Activated CD4-positive, alpha-beta T cell treated with anti-CD3 and anti-CD28 coated beads, Interleukin-2, amount 50 U/mL, for 48 hours (primary cell): ENCODE data around the gene LZTS3.
"Not testable (repeated sequence)": the region's sequence is repeated elsewhere in the genome, so short reads cannot be mapped to it uniquely, and the experiment has no call there.

Source experiments
- DNase-seq, 2 experiments: peaks; one replicate each; pipeline ENCODE4 v3.0.0-alpha.2; 2020

The LZTS3 gene

GRCh38 chr20:3172933-3173609, at the start of gene LZTS3:
Gene LZTS3, minus strand, starts transcription at chr20:3173549. Its CDS starts 6,386 bp downstream, at chr20:3167163.
- peak; percentile 76 for DNase-seq

GRCh38 chr20:3221398-3222226, 48.3 kb upstream of the LZTS3 start:
- no peak for DNase-seq

GRCh38 chr20:3218307-3218988, 45.1 kb upstream of the LZTS3 start:
- peak; percentile 83 to 85 for DNase-seq

- not testable (repeated sequence) for DNase-seq
Measured at GRCh38 chr20:3215359-3215917, 42.1 kb upstream of the LZTS3 start.

- DNase-seq: no peak
Measured at GRCh38 chr20:3213226-3213625, 39.9 kb upstream of the LZTS3 start.

- no peak for DNase-seq
Measured at GRCh38 chr20:3210346-3210745, 37.0 kb upstream of the LZTS3 start.

- no peak for DNase-seq
Measured at GRCh38 chr20:3209946-3210317, 36.6 kb upstream of the LZTS3 start.

GRCh38 chr20:3209257-3209945, 36.1 kb upstream of the LZTS3 start, which contains the start of gene ITPA:
Gene ITPA, plus strand, starts transcription at chr20:3209498. Its CDS starts 54 bp downstream, at chr20:3209552.
- DNase-seq: peak; percentile 63 to 77

GRCh38 chr20:3208786-3209256, 35.5 kb upstream of the LZTS3 start:
- DNase-seq: no peak

- peak; percentile 95 to 97 for DNase-seq
Measured at GRCh38 chr20:3204124-3204794, 30.9 kb upstream of the LZTS3 start, which contains the start of gene DDRGK1. Gene DDRGK1, minus strand, starts transcription at chr20:3204682. Its CDS starts 55 bp downstream, at chr20:3204627.

GRCh38 chr20:3203315-3204123, 30.2 kb upstream of the LZTS3 start:
- peak; percentile 56 to 59 for DNase-seq

GRCh38 chr20:3202965-3203314, 29.6 kb upstream of the LZTS3 start:
- DNase-seq: no peak

GRCh38 chr20:3199976-3200755, 26.8 kb upstream of the LZTS3 start:
- DNase-seq: no peak

- no peak for DNase-seq
Measured at GRCh38 chr20:3199206-3199605, 25.9 kb upstream of the LZTS3 start.

- DNase-seq: no peak
Measured at GRCh38 chr20:3195590-3196237, 22.4 kb upstream of the LZTS3 start.

GRCh38 chr20:3194617-3195280, 21.4 kb upstream of the LZTS3 start:
- no peak for DNase-seq

GRCh38 chr20:3193806-3194616, 20.7 kb upstream of the LZTS3 start:
- no peak for DNase-seq
